Pancreas (tissue), 10 donors: Measurements from ENCODE around the gene RALGDS. TPM values are rescaled to one million over a fixed set of nuclear protein-coding genes. Genes with fewer than 3 reads are reported as not detected.

ENCODE experiments used
- ATAC-seq, 4 donors: fragments of 200-7000 bp; cut with Tn5 transposase; one replicate each; pipeline versions ENCODE4 v1.8.0 to v1.9.1; 2020; ENCODE audit warnings: mild to moderate bottlenecking in 4 of 4, moderate library complexity in 4 of 4
- DNase-seq, 6 donors: peaks; one replicate each; pipeline ENCODE4 v3.0.0-alpha.2; 2020
- FAIRE-seq: peaks from 2 replicates; lab custom pipeline; 2012; peaks lifted over from hg19 to GRCh38; lab: Jason Lieb, UNC
- H3K27ac ChIP-seq, 4 donors: fragments of 200-600 bp; sonication (generic); 1 replicate in 3 of 4; 2 replicates in 1 of 4; pipeline versions ENCODE4 v1.5.0 to v1.8.0; 2020
- H3K27me3 ChIP-seq, 4 donors: fragments of 200-600 bp; one replicate each; pipeline ENCODE4 v1.8.0; 2021
- H3K36me3 ChIP-seq, 3 donors: fragments of 200-600 bp; sonication (generic) in 1 of 3; one replicate each; pipeline versions ENCODE4 v1.5.0 to v1.8.0; 2020 to 2021
- H3K4me1 ChIP-seq, 3 donors: fragments of 200-600 bp; one replicate each; pipeline ENCODE4 v1.8.0; 2021
- H3K4me3 ChIP-seq, 4 donors: fragments of 200-600 bp; sonication (generic) in 2 of 4; one replicate each; pipeline versions ENCODE4 v1.5.0 to v1.8.0; 2020 to 2021
- H3K9me3 ChIP-seq, 4 donors: fragments of 200-600 bp; one replicate each; pipeline ENCODE4 v1.8.0; 2021
- CTCF ChIP-seq, 4 donors: fragments of 200-600 bp; sonication (generic) in 3 of 4; IDR thresholded peaks; one replicate each; pipeline versions ENCODE4 v1.5.0 to v1.8.0; 2021; ENCODE audit warnings: antibody characterized with exemption in 4 of 4
- WGBS, 2 donors: extraction: QIAGEN DNeasy Blood & Tissue Kit; methylation state at CpG; one replicate each; pipeline ENCODE4 v1.1.7; 2013; 5-methylcytosine and 5-hydroxymethylcytosine counted together
- intact Hi-C, 3 donors: fragments of 100-400 bp; cut with DNase I; formaldehyde crosslinking; loops; one replicate each; pipeline versions ENCODE4 v1.11.1 to v1.14.2; 2022
- polyA plus RNA-seq, 2 donors: library from polyadenylated mRNA; stranded (reverse); fragments of 200-250 nt; gene quantifications; one replicate each; pipeline ENCODE4 v1.2.3, GENCODE V29; 2013
- total RNA-seq, 6 donors: library from RNA; stranded (reverse); fragmentation: NEBNext Ultra II Directional in 4 of 6; extraction: Animal tissue kit (Norgen Biotek cat#: 25700) in 4 of 6; gene quantifications; one replicate each; pipeline versions ENCODE4 v1.2.1 to v1.2.4, GENCODE V29; 2021 to 2023
- donor health status: healthy with polysubstance abuse.
- donor health status: DM: no; HTN: no; CAD: no; lungs with moderate emphysema.
- donor health status: DM: no; HTN: no; CAD: no.
- donor health status: control.
- donor health status: control.
- donor health status: Bipolar disorder and iron deficiency.
- donor health status: DM: yes; HTN: yes; CAD: no.
- donor health status: DM: no; HTN: no; CAD: no.
- donor health status: DM: no; HTN: no; CAD: no.
- donor health status: DM: yes; HTN: yes; CAD: no.

The RALGDS gene
- total and polyA plus RNA-seq, 8 donors: 16.1 to 69.7 (median 20.5) TPM

- Histone ChIP-seq H3K27me3 (no peaks in the 10 kb centered on the region), H3K27ac (no peak overlapping the region), H3K9me3 (no peaks in the 10 kb centered on the region), H3K4me3 (no peak overlapping the region), H3K4me1 (no peaks in the 10 kb centered on the region), H3K36me3 (no peaks in the 10 kb centered on the region)
- FAIRE-seq (no peak), DNase-seq (peak in 2 of 6 donors; percentile 59 to 78), ATAC-seq (no peak)
- TF ChIP-seq CTCF (IDR thresholded peaks at IDR 0.05): no peak
- intact Hi-C loops: no loop called here
- 38 to 42% methylated on average over 11 of the region's 11 CpGs for WGBS, 2 donors
Measured at GRCh38 chr9:133090752-133091385, 30.2 kb downstream of the RALGDS start.

- Histone ChIP-seq H3K9me3 (no peaks in the 10 kb centered on the region), H3K27ac (no peak overlapping the region), H3K4me3 (no peak overlapping the region), H3K4me1 (no peaks in the 10 kb centered on the region), H3K27me3 (no peaks in the 10 kb centered on the region), H3K36me3 (no peaks in the 10 kb centered on the region)
- intact Hi-C loops: no loop called here
- peak in 2 of 4 donors; percentile 0 to 21 for ATAC-seq
- WGBS, 2 donors: 20 to 40% methylated on average over 5 to 6 of the region's 6 CpGs
- peak in 1 of 6 donors; percentile 48 for DNase-seq
- FAIRE-seq: no peak
- TF ChIP-seq CTCF (IDR thresholded peaks at IDR 0.05): no peak
Measured at GRCh38 chr9:133090187-133090586, 30.9 kb downstream of the RALGDS start.

GRCh38 chr9:133089271-133089671 is 31.8 kb downstream of the RALGDS start:
- TF ChIP-seq CTCF (IDR thresholded peaks at IDR 0.05): no peak
- FAIRE-seq (no peak), DNase-seq (peak in 4 of 6 donors; percentile 61 to 80 (median 72)), ATAC-seq (peak; percentile 22 to 45 (median 31))
- no peaks in the 10 kb centered on the region for H3K9me3 ChIP-seq
- no peaks in the 10 kb centered on the region for H3K4me1 ChIP-seq
- intact Hi-C loops: no loop called here
- no peaks in the 10 kb centered on the region for H3K36me3 ChIP-seq
- H3K27me3 ChIP-seq: no peaks in the 10 kb centered on the region
- 31 to 42% methylated on average over 6 of the region's 6 CpGs for WGBS, 2 donors
- H3K27ac ChIP-seq: peak overlapping the region in 1 of 4 donors; percentile 22
- H3K4me3 ChIP-seq: no peak overlapping the region

- FAIRE-seq: no peak
- ATAC-seq: peak in 3 of 4 donors; percentile 1 to 9 (median 1)
Measured at GRCh38 chr9:133088756-133089155, 32.3 kb downstream of the RALGDS start.

More at GRCh38 chr9:133088756-133089155, 32.3 kb downstream of the RALGDS start:
- no peaks in the 10 kb centered on the region for H3K27me3 ChIP-seq
- intact Hi-C loops: no loop called here
- H3K36me3 ChIP-seq: no peaks in the 10 kb centered on the region
- H3K27ac ChIP-seq: peak overlapping the region in 2 of 4 donors; percentile 19 to 22
- no peak for TF ChIP-seq CTCF (IDR thresholded peaks at IDR 0.05)
- DNase-seq: no peak
- no peaks in the 10 kb centered on the region for H3K4me1 ChIP-seq
- H3K9me3 ChIP-seq: no peaks in the 10 kb centered on the region
- no peak overlapping the region for H3K4me3 ChIP-seq
- WGBS, 2 donors: 44 to 47% methylated on average over 7 of the region's 7 CpGs
